Measurements from ENCODE around the gene SLC7A8. TPM values are rescaled to one million over a fixed set of nuclear protein-coding genes. Genes with fewer than 3 reads are reported as not detected.
A peak's percentile ranks its signal among the peaks of the same experiment; 100 is the strongest.

SLC7A8 gene
- total RNA-seq, 1 donor from 2014 or later, result 4.1 TPM

DNA sequence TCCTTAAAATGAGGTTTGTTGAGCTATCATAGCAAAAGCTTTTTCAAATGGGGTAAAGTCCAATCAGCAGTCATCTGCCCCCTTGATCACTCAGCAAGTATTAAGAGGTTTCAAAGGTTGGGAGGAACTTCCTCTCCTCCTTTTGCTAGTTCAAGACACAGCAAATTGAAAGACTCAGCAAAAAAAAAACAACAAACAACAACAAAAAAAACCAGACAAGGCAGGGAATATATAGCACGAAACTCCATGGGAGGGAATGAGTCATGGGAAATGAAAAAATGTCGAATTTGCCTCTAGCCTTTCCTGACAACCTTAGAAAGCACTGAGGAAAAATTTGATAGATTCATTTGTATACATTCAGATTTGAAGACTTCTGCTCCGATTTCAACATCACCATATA, 1.6 kb upstream of the SLC7A8 start:
- FAIRE-seq (no peak), DNase-seq (ENCODE audit: low spot score in 2 of 2) (no peak)

- FAIRE-seq (no peak), DNase-seq (ENCODE audit: low spot score in 2 of 2) (no peak)
These were observed 346 bp downstream of the SLC7A8 start for GRCh38 chr14:23183158-23183470.

GRCh38 chr14:23182372-23183157, 895 bp downstream of the SLC7A8 start:
- FAIRE-seq, result no peak
- DNase-seq (ENCODE audit: low spot score in 2 of 2), result no peak

DNA sequence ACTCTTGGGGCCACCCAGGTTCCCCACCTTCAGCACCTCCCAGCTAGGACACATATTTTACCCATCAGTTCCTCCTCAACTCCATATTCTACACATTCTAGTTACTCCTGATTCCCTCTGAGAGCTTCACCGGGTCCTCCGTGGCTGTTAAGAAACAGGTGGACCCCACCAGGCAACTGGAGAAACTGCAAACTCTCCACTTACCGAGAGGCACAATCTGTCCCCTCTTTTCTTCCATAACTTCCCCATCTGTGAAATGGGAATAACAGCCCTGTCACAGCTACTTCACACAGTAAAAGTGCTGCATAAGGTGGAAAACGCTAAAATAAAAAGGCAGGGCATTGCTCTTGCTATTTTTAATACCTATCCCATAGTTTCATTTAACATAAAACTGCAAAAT, 1.5 kb downstream of the SLC7A8 start:
- DNase-seq (ENCODE audit: low spot score in 2 of 2) (no peak), FAIRE-seq (no peak)

- no peak for FAIRE-seq
These were observed 2.0 kb downstream of the SLC7A8 start for GRCh38 chr14:23181453-23181852.

DNA sequence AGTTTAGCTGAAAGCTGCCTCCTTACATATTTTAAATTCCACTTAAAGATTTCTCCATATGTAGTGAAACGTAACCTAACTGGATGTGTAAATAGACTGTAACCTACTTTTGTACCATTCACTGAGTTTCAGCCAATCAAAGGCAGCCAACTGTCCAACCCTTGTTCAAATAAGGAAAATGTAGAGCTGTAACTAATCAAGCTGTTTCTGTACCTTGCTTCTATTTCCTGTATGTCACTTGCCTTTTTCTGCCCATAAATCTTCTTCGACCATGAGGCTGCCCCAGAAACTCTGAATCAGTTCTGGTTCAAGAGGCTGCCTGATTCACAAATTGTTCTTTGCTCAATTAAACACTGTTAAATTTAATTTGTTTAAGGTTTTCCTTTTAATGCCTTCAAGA, 6.3 kb downstream of the SLC7A8 start:
- FAIRE-seq (no peak), DNase-seq (ENCODE audit: low spot score in 2 of 2) (no peak)

More at GRCh38 chr14:23181453-23181852, 2.0 kb downstream of the SLC7A8 start:
- DNase-seq (ENCODE audit: low spot score in 2 of 2), result no peak

DNA sequence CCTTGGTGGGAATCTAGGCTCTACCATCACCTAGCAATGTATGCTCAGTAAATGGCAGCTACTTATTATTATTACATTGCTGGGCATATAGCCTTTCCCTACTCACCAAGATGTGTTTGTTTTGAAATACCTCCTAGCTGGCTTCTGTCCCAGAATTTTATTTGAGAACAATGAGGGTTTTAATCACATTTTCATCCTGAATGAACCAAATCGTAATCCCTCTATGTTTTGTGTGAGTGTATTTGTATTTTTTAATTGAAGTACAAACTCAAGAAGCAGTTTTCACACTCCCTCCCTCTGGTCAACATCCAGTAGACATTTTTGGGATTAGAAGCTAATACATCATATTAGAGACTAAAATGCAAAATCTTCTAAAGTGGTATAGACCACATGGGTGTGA, 7.6 kb downstream of the SLC7A8 start:
- FAIRE-seq, result no peak
- DNase-seq (ENCODE audit: low spot score in 2 of 2), result no peak

DNA sequence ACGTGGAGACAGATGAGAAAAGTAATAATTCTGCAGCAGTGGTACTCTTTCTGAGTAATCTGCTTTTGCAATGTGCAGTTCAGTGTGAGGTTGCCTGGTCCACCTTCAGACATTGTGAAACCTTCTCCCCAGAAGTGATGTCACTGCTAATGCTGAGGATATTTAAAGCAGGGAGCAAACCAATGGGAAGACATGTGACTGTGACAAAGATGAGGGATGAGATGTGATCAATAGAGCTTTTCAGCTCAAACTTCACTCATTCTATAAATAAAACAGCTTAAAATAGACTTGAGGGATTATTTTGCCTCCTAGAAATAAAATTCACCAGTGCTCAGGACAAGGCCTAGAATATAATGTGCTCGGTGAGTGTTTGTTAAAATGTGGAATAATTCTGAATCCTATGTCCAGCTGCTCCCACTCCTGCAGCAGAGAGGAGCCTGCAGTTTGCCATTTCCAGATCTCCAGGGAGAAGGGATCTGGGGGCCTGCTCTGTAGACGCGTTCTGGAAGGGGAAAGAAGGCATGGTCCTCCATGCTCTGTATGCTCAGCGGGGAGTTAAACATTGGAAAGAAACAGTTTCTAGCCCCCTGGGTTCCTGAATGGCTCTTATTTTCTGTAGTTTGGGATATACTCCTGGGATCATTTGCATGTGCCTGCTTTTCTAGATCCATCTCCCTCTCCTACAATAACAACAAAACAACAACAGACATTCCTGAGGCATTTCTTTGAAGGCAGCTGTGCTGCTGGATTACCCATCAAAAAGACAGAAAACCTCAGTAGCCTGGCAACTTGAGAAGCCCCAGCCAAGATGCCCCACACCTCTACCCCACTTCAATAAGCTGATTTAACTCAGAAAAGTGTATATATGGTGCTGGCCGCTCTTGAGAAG, 8.9 kb downstream of the SLC7A8 start:
- peak in 1 of 2 donors; percentile 46 for DNase-seq (ENCODE audit: low spot score in 2 of 2)
- FAIRE-seq, result no peak

DNA sequence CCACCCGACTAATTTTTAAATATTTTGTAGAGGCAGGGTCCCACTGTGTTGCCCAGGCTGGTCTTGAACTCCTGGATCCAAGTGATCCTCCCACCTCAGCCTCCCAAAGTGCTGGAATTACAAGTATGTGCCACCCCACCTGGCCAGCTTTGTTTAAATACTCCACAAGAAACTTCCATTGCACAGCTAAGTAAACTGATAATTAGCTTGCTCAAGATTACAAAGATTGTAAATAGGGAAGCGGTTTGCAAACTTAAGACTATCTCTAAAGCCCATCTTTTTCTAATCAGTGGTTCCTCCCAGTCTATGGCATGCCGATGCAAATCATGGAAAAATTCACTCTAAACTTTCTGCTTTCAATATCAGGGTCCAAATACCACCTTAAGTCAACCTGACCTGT, 9.7 kb downstream of the SLC7A8 start:
- FAIRE-seq, result no peak

DNA sequence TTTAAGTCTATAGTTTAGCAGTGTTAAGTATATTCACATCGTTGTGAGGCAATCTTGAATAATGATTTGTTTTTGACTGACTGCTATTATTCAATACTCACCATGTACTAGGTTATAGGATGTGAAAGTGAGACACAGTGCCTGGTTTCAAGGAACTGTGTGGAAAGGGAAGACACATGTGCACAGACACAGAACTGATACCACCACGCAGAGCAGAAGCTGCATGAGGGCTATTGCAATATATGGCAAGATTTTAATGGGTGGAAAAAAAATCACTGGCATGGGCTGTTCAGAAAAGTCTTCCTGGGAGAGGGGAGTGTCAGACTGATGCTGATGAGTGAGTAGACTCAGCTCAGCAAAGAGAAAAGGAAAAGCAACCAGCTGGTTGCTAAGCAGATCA, 10.4 kb downstream of the SLC7A8 start:
- DNase-seq (ENCODE audit: low spot score in 2 of 2) (no peak), FAIRE-seq (no peak)

More for the DNA sequence above, 9.7 kb downstream of the SLC7A8 start:
- DNase-seq (ENCODE audit: low spot score in 2 of 2), result no peak

DNA sequence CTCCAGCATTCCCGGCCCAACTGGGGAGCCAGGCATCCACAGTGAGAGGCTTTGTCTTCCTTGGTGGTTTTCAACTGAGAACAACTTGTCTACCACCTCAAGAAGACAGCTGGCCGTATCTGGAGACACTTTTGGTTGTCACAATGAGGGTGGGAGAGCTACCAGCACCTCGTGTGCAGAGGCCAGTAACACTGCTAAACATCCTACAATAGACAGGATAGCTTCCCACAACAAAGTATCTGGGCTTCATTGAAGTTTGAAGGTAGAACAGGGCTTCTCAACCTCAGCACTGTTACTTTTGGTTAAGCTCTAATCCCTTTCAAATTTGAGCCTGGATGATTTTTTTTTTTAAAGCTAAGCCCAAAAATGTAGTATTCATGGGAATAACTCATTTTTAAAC, 10.9 kb downstream of the SLC7A8 start:
- FAIRE-seq (no peak), DNase-seq (ENCODE audit: low spot score in 2 of 2) (no peak)

- no peak for DNase-seq (ENCODE audit: low spot score in 2 of 2)
- no peak for FAIRE-seq
These were observed 11.4 kb downstream of the SLC7A8 start for GRCh38 chr14:23172096-23172495.

GRCh38 chr14:23171222-23171975, 12.1 kb downstream of the SLC7A8 start:
- no peak for DNase-seq (ENCODE audit: low spot score in 2 of 2)
- FAIRE-seq, result no peak

GRCh38 chr14:23169622-23170021, 13.8 kb downstream of the SLC7A8 start:
- FAIRE-seq, result no peak

DNA sequence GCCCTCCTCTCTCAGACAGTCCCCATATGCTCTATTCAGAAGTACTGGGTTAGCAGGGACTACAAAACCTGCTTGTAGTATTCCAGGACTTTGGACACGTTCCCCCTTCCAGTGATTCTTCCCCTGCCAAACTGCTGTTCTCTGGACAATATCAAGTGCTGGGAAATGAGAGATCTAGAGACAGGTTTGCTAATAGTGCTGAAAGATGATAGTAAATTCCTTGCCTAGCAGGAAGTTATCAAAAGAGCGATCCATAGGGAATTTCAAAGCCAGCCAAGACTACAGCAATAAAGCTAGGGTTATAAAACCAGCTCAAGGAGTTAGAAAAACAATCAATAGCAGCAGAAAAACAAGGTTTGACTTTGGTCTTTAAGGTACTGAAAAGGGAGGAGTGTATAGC, 15.2 kb downstream of the SLC7A8 start:
- DNase-seq (ENCODE audit: low spot score in 2 of 2) (no peak), FAIRE-seq (no peak)

More at GRCh38 chr14:23169622-23170021, 13.8 kb downstream of the SLC7A8 start:
- DNase-seq (ENCODE audit: low spot score in 2 of 2), result no peak

DNA sequence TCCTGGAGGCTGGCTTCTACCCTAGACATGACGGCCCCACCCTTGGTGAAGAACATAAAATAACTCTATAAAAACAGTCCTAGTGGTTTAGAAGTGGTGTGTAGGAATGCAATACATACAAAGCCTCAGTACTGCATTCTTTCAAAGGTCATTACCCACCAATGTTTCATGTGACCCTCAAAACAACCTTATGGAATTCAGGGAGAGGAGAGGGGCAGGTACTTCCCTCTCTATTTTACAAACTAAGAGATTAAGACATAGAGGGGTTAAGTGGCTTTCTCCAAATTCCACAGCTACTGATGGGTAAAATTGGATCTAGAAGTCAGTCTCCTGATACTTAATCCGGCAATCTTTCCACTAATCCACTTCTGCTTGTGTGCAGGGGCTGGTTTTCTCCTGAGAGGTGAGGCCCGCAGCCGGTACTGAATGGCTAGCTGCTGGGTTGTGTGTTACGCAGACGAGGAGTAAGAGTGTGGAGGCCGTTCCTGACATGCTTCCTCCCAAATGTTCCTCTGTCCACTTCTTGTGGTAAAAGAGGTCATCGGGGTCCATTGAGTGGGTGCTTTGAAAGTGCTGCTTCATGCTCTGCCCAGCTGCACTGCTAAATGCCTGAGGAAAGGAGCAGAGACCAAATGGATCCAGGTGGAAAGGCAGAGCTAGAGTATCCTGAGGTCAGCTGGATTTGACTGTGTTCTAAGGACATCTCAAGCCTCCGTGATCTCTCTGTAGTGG, 16.2 kb downstream of the SLC7A8 start:
- FAIRE-seq, result no peak
- DNase-seq (ENCODE audit: low spot score in 2 of 2), result no peak

- no peak for DNase-seq (ENCODE audit: low spot score in 2 of 2)
- no peak for FAIRE-seq
These were observed 18.5 kb downstream of the SLC7A8 start for GRCh38 chr14:23164949-23165348.

DNA sequence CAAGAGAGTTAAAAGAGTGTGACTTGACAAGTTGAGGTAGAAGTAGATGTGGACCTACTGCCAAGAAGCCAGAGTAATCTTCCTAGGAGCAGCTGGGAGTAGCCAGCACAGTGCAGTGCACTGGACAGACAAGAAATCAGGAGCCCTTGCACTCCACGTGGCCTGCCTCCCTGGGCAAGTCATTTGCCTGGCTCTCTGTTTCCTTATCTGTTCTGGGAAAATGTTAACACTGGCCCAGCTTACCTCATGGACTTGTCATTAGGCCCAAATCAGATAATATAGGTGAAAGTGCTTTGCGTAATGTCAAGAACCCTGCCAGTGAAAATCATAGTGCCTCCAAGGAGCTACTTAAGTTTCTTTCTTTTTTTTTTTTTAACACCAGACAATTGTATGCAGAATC, 19.2 kb downstream of the SLC7A8 start:
- DNase-seq (ENCODE audit: low spot score in 2 of 2) (no peak), FAIRE-seq (no peak)

- DNase-seq (ENCODE audit: low spot score in 2 of 2), result no peak
- FAIRE-seq, result no peak
These were observed 19.6 kb downstream of the SLC7A8 start for GRCh38 chr14:23163830-23164229.

DNA sequence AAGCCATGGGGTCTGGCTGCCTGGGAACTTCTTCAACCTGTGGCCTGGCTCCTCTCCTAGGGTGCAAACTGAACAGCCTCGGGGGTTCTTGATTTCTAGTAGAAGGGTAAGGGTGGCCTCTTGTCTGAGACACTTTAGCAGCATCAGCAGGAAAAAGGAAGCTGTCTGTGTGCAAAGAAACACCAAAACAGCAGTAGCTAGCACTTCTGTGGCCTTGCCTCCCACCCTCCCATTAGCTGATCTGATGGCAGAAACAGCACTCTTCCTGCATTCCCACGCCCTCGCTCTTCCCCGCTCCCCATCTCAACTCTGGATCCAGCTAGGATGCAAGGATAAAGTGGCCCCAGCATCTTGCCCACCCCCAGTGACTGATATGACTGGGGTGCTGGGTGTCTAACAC, 20.7 kb downstream of the SLC7A8 start:
- no peak for DNase-seq (ENCODE audit: low spot score in 2 of 2)
- FAIRE-seq, result no peak
